ENCODE results near the gene WBP1L. TPM values are rescaled to one million over a fixed set of nuclear protein-coding genes. Genes with fewer than 3 reads are reported as not detected.
"Not testable (repeated sequence)": the region's sequence is repeated elsewhere in the genome, so short reads cannot be mapped to it uniquely, and the experiment has no call there.

Gene WBP1L
- total RNA-seq, 4 donors from 2014 or later, result 89.4 to 191 (median 158) TPM

DNA sequence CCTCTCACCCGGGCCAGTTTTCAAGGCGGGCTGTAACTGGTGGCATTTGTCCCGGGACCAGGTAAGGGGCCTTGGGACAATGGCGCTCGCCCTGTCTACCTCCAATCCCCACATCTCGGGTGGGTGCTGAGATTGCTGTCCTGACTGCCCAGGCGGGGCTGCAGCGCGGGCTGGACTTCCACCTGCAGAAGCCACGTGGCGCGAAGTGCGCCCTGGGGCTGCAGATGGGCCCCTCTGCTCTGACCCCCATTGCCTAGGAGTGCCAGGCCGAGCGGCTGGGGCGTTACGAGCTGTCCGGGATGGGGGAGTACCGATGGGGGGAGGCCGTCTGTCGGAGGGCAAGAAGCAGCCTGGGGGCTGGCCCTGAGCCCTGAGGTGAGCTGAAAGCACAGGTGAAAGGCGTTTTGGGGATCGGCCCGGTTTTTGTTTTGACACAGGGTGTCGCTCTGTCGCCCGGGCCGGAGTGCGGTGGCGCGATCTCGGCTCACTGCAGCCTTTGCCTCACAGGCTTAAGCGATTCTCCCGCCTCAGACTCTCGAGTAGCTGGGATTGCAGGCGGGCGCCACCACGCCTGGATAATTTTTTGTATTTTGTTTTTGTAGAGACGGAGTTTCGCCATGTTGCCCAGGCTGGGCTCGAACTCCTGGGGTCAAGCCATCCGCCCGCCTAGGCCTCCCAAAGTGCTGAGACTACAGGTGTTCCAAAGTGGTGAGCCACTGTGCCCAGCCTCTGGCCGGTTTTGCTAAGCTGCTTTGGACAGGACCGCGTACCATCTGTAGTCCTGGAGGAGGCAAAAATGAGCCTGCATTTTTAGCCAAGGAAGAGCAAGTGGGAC is 28.9 kb upstream of the WBP1L start, which contains the start of gene SFXN2:
SFXN2 (plus strand) TSS at position 16 of the 835 bp plus-strand sequence. CDS start 12,001 bp downstream, outside the sequence.
- H3K36me3 ChIP-seq, result peaks cover 0 to 6% (median 0%) of the 10 kb centered on the region in 3 donors
- no peak for DNase-seq (ENCODE audit: low spot score in 2 of 2)
- H3K9me3 ChIP-seq, result no peaks in the 10 kb centered on the region
- peak within 1 kb of the TSS; percentile 84 to 98 (median 93) for H3K27ac ChIP-seq
- H3K27me3 ChIP-seq, result no peaks in the 10 kb centered on the region
- WGBS, 2 donors, result 6 to 8% methylated on average over 25 to 40 of the region's 46 CpGs
- H3K4me1 ChIP-seq, result peaks cover 0 to 47% (median 6%) of the 10 kb centered on the region in 4 donors
- no peak for TF ChIP-seq POLR2A (IDR thresholded peaks at IDR 0.05)
- no peak for TF ChIP-seq EP300 (IDR thresholded peaks at IDR 0.05)
- TF ChIP-seq, protein P1, sequence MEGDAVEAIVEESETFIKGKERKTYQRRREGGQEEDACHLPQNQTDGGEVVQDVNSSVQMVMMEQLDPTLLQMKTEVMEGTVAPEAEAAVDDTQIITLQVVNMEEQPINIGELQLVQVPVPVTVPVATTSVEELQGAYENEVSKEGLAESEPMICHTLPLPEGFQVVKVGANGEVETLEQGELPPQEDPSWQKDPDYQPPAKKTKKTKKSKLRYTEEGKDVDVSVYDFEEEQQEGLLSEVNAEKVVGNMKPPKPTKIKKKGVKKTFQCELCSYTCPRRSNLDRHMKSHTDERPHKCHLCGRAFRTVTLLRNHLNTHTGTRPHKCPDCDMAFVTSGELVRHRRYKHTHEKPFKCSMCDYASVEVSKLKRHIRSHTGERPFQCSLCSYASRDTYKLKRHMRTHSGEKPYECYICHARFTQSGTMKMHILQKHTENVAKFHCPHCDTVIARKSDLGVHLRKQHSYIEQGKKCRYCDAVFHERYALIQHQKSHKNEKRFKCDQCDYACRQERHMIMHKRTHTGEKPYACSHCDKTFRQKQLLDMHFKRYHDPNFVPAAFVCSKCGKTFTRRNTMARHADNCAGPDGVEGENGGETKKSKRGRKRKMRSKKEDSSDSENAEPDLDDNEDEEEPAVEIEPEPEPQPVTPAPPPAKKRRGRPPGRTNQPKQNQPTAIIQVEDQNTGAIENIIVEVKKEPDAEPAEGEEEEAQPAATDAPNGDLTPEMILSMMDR (IDR thresholded peaks at IDR 0.05), result no peak
- H3K4me3 ChIP-seq, result peak within 1 kb of the TSS; percentile 83 to 95 (median 89)

DNA sequence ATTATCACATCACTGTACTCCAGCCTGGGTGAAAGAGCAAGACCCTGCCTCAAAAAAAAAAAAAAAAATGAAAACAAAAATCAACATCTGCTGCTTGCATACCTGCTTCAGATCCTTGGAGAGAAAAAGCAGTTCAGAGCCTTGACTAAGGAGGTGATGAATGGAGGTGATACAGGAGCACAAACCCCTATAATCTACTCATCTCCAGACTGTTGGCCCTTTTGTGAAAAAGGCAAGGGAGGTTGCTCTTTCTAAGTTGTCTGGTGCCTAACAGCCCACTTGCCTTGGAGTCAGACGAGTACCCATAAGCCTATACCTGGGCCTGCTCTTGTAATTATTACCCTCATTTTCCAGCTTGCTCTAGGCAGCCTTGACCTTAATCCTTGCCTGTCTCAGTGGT is 27.9 kb upstream of the WBP1L start:
- TF ChIP-seq EP300 (IDR thresholded peaks at IDR 0.05), result no peak
- TF ChIP-seq POLR2A (IDR thresholded peaks at IDR 0.05), result no peak
- peaks cover 0 to 6% (median 0%) of the 10 kb centered on the region in 3 donors for H3K36me3 ChIP-seq
- no peak for DNase-seq (ENCODE audit: low spot score in 2 of 2)
- no peaks in the 10 kb centered on the region for H3K9me3 ChIP-seq
- H3K27ac ChIP-seq, result no peak overlapping the region
- peaks cover 0 to 41% (median 6%) of the 10 kb centered on the region in 4 donors for H3K4me1 ChIP-seq
- no peak overlapping the region for H3K4me3 ChIP-seq
- WGBS, 2 donors, result 65 to 90% methylated on average over 1 of the region's 1 CpG
- no peaks in the 10 kb centered on the region for H3K27me3 ChIP-seq

DNA sequence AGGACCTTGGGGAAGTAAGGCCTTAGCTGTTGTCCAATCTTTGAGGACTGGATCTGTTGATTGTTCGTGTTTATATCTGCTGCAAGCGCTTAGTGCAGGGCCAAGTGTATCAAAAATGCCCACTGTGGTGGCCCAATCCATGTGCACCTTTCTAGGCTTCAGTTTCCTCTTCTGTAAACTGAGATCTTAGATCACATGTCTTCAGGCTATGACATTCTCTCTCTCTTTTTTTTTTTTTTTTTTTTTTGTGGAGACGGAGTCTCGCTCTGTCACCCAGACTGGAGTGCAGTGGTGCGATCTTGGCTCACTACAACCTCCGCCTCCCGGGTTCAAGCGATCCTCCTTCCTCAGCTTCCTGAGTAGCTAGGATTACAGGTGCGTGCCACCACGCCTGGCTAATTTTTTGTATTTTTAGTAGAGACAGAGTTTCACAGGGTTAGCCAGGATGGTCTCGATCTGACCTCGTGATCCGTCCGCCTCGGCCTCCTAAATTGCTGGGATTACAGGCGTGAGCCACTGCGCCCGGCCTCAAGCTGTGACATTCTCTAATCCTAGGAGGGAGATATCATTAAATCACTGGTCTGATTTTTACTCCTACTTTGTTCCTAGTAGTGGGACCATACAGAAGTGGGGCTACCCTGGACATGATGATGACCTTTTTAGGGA is 26.7 kb upstream of the WBP1L start:
- not testable (repeated sequence) for H3K27ac ChIP-seq; H3K9me3 ChIP-seq; H3K4me3 ChIP-seq; H3K27me3 ChIP-seq; DNase-seq (ENCODE audit: low spot score in 2 of 2); H3K36me3 ChIP-seq
- WGBS, 2 donors, result 93% methylated on average over 18 of the region's 18 CpGs
- H3K4me1 ChIP-seq, result peaks cover 0 to 38% (median 6%) of the 10 kb centered on the region in 4 donors

GRCh38 chr10:102718220-102718619 is 25.5 kb upstream of the WBP1L start:
- Histone ChIP-seq H3K36me3 (peaks cover 0 to 6% (median 0%) of the 10 kb centered on the region in 3 donors), H3K4me3 (no peak overlapping the region), H3K9me3 (no peaks in the 10 kb centered on the region), H3K27ac (no peak overlapping the region), H3K27me3 (no peaks in the 10 kb centered on the region), H3K4me1 (peaks cover 0 to 27% (median 3%) of the 10 kb centered on the region in 4 donors)
- DNase-seq (ENCODE audit: low spot score in 2 of 2), result no peak
- WGBS, 2 donors, result 34 to 59% methylated on average over 3 of the region's 3 CpGs
- TF ChIP-seq EP300 (IDR thresholded peaks at IDR 0.05), result no peak
- TF ChIP-seq POLR2A (IDR thresholded peaks at IDR 0.05), result no peak
- TF ChIP-seq, protein P1 (IDR thresholded peaks at IDR 0.05), result no peak

DNA sequence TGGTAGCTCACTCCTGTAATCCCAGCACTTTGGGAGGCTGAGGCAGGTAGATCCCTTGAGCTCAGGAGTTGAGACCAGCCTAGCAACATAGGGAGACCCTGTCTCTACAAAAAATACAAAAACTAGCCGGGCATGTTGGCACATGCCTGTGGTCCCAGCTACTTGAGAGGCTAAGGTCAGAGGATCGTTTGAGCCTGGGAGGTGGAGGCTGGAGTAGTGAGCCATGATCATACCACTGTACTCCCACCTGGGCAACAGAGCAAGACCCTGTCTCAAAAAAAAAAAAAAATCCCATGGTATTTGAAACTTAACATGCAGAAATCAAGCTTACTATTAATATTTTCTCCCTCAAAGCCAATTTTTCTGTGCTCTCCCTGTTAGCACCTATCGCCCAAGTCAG is 23.4 kb upstream of the WBP1L start:
- Histone ChIP-seq H3K9me3 (no peaks in the 10 kb centered on the region), H3K4me3 (no peak overlapping the region), H3K4me1 (peaks cover 0 to 17% (median 2%) of the 10 kb centered on the region in 4 donors), H3K27ac (no peak overlapping the region), H3K27me3 (no peaks in the 10 kb centered on the region), H3K36me3 (peaks cover 0 to 11% (median 0%) of the 10 kb centered on the region in 3 donors)
- TF ChIP-seq POLR2A (IDR thresholded peaks at IDR 0.05), result no peak
- TF ChIP-seq, protein P1 (IDR thresholded peaks at IDR 0.05), result no peak
- no peak for TF ChIP-seq EP300 (IDR thresholded peaks at IDR 0.05)
- no peak for DNase-seq (ENCODE audit: low spot score in 2 of 2)
- WGBS, 2 donors, result 77 to 95% methylated on average over 3 of the region's 3 CpGs

All from tibial nerve (tissue), 4 donors.